ENCODE data around the gene MYO18B.

DNA sequence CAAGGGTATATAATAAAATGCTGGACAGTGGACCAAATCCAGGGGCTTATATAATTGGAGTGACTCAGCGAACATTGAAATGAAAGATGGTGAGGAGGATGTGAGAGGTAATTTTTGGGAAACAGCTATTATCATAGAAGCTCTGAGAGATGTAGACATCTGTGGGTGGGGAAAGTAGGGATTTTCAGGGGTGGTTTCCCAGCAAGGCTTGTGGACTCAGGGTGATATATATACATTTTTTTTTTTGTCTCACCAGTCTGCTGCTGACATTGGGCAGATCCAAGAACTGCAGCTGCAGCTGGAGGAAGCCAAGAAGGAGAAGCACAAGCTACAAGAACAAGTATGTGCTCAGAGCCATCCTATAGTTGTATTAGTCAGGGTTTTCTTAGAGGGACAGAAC is 208.1 kb downstream of the MYO18B start:
- no peak for TF ChIP-seq EZH2 (IDR thresholded peaks at IDR 0.05; ENCODE audit: low read length)
- TF ChIP-seq, protein P1, sequence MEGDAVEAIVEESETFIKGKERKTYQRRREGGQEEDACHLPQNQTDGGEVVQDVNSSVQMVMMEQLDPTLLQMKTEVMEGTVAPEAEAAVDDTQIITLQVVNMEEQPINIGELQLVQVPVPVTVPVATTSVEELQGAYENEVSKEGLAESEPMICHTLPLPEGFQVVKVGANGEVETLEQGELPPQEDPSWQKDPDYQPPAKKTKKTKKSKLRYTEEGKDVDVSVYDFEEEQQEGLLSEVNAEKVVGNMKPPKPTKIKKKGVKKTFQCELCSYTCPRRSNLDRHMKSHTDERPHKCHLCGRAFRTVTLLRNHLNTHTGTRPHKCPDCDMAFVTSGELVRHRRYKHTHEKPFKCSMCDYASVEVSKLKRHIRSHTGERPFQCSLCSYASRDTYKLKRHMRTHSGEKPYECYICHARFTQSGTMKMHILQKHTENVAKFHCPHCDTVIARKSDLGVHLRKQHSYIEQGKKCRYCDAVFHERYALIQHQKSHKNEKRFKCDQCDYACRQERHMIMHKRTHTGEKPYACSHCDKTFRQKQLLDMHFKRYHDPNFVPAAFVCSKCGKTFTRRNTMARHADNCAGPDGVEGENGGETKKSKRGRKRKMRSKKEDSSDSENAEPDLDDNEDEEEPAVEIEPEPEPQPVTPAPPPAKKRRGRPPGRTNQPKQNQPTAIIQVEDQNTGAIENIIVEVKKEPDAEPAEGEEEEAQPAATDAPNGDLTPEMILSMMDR (optimal IDR thresholded peaks at IDR 0.05 in 1 of 3, IDR thresholded peaks at IDR 0.05 in 1 of 3, conservative IDR thresholded peaks at IDR 0.05 in 1 of 3; ENCODE audit: extremely low read depth in 1 of 3, insufficient read depth in 2 of 3, low read length in 3 of 3): no peak

Measured in keratinocyte (primary cell).